ENCODE data around the gene DNAI1.

DNAI1 gene

GRCh38 chr9:34490360-34490759 is 31.8 kb downstream of the DNAI1 start:
- no peak for TF ChIP-seq CTCF (IDR thresholded peaks at IDR 0.05)
- no peak overlapping the region for H3K4me3 ChIP-seq
- H3K27ac ChIP-seq: no peak overlapping the region
- DNase-seq (ENCODE audit: low spot score): no peak

DNA sequence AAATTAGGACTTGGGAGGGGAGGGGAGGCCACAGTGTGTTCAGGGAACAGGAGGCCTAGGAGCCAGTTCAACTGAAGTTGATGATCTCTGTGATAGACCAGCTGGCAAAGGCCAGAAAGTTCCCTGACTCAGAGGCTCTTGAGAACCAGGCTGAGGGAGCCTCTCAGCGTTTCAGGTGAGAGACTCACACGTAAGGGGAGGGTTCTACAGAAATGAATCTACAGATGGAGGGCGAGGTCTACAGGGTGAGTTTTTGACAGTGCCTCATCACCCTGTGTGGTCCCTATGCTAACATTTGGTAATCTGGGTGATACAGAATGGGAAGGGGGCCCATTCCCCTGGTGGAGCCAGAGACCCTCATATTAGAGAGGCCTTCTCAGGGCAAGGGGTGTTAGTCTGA is 32.2 kb downstream of the DNAI1 start:
- H3K27ac ChIP-seq: no peak overlapping the region
- H3K4me3 ChIP-seq: no peak overlapping the region
- no peak for DNase-seq (ENCODE audit: low spot score)
- TF ChIP-seq CTCF (IDR thresholded peaks at IDR 0.05): no peak

- Histone ChIP-seq H3K4me3 (no peak overlapping the region), H3K27ac (no peak overlapping the region)
- no peak for DNase-seq (ENCODE audit: low spot score)
- TF ChIP-seq CTCF (IDR thresholded peaks at IDR 0.05): no peak
Measured at GRCh38 chr9:34491596-34491995, 33.0 kb downstream of the DNAI1 start.

DNA sequence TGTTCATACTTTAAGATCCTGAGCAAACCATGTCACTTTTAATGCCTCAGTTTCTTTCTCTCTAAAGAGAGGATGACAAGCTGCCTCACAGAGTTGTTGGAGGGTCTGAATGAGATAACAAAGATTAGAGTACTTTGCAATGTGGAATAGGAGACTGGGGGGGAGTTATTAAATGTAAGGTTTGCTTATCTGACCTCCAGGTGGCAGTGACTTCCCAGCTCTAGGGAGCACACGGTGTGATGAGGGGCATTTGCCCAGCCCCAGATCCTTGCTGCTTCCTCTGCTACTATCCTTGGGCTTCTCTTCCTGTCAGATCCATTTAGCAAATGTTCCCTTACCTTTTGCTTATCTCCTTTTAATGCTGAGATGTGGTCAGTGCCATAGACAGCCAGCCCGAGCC is 33.4 kb downstream of the DNAI1 start:
- no peak for TF ChIP-seq CTCF (IDR thresholded peaks at IDR 0.05)
- Histone ChIP-seq H3K4me3 (no peak overlapping the region), H3K27ac (no peak overlapping the region)
- DNase-seq (ENCODE audit: low spot score): no peak

DNA sequence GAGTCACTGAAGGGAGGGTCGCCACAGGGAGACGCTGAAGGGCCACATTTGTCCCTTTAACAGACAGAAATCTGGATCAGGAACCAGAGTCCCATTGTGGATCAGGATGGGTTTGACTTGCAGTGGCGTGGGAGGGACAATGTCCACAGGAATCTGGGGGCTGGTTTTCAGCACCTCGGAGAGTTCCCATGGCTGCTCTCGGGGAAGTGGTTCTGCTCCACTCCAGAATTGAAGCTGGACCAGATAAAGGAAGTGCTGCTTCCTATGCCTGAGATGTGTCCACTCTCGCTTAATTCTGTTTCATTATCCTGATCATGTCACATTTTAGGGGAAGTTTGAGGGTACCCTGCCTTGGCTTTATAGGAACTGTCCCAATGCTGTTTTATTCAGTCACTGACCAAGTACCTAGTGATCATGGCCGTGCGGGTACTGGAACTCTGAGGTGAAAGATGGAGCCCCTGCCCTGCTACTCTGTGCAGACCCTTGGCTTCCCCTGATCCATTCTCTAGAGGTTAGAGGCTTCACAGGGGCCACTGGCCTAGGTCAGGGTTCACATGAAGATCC is 35.4 kb downstream of the DNAI1 start:
- H3K4me3 ChIP-seq: no peak overlapping the region
- no peak for TF ChIP-seq CTCF (IDR thresholded peaks at IDR 0.05)
- DNase-seq (ENCODE audit: low spot score): no peak
- no peak overlapping the region for H3K27ac ChIP-seq

DNA sequence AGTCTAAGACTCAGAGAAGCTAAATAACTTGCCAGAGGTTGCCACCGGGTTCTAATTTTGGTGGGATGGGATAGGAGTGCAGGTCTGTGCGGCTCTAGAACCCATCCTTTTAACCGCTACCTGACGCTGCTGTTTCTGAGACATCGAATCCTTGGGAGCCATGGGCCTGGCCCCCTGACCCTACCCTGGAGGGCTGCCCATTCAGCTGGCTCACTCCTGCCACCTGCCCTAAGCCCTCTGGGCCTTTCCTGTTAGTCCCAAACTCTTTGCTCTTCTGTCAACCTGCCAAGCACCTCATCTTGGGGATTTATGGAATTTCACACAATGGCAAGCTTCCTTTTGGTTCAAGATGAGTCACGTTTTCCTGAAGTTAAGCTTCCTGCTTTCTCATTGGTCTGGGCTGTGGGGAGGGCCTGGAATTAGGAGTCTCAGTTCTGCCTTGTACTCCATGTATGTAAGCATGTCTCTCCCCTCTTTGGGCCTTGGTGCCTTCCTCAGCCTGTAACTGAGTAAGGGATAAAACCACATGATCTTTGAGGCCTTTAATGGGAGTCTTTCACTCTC is 37.6 kb downstream of the DNAI1 start:
- H3K27ac ChIP-seq: no peak overlapping the region
- no peak overlapping the region for H3K4me3 ChIP-seq
- DNase-seq (ENCODE audit: low spot score): no peak
- no peak for TF ChIP-seq CTCF (IDR thresholded peaks at IDR 0.05)

- Histone ChIP-seq H3K27ac (no peak overlapping the region), H3K4me3 (no peak overlapping the region)
- DNase-seq (ENCODE audit: low spot score): no peak
- no peak for TF ChIP-seq CTCF (IDR thresholded peaks at IDR 0.05)
Measured at GRCh38 chr9:34498553-34498952, 39.9 kb downstream of the DNAI1 start.
